HG03520 (cell line): ENCODE results near the gene SPDEF.

ENCODE experiments used
- ATAC-seq: cut with Tn5 transposase; IDR thresholded peaks from one replicate; pipeline ENCODE4 v1.9.1; 2021; ENCODE audit warnings: mild to moderate bottlenecking, moderate library complexity; ENCODE audit not compliant: unreplicated experiment

SPDEF gene

GRCh38 chr6:34517461-34517881 is 38.7 kb downstream of the SPDEF start:
- ATAC-seq, result no peak

GRCh38 chr6:34516391-34517324 is 39.5 kb downstream of the SPDEF start:
- no peak for ATAC-seq

GRCh38 chr6:34515473-34516387 is 40.4 kb downstream of the SPDEF start:
- ATAC-seq, result no peak

GRCh38 chr6:34514593-34515472 is 41.3 kb downstream of the SPDEF start:
- no peak for ATAC-seq

GRCh38 chr6:34514112-34514511 is 42.0 kb downstream of the SPDEF start:
- no peak for ATAC-seq

GRCh38 chr6:34513646-34514045 is 42.5 kb downstream of the SPDEF start:
- ATAC-seq, result no peak

GRCh38 chr6:34512738-34513115 is 43.4 kb downstream of the SPDEF start:
- ATAC-seq, result no peak

- no peak for ATAC-seq
These were observed 44.0 kb downstream of the SPDEF start for GRCh38 chr6:34511915-34512737.

- ATAC-seq, result no peak
These were observed 44.8 kb downstream of the SPDEF start for GRCh38 chr6:34511214-34511914.

- no peak for ATAC-seq
These were observed 45.8 kb downstream of the SPDEF start for GRCh38 chr6:34510299-34510698.

- no peak for ATAC-seq
These were observed 46.3 kb downstream of the SPDEF start for GRCh38 chr6:34509782-34510181.

- no peak for ATAC-seq
These were observed 47.7 kb downstream of the SPDEF start for GRCh38 chr6:34508425-34508824.

GRCh38 chr6:34506718-34507117 is 49.4 kb downstream of the SPDEF start:
- ATAC-seq, result no peak

- no peak for ATAC-seq
These were observed 58.7 kb downstream of the SPDEF start for GRCh38 chr6:34497411-34497810.

GRCh38 chr6:34496103-34496685 is 59.9 kb downstream of the SPDEF start:
- no peak for ATAC-seq

- ATAC-seq, result no peak
These were observed 61.2 kb downstream of the SPDEF start for GRCh38 chr6:34494973-34495372.

GRCh38 chr6:34493344-34493743 is 62.8 kb downstream of the SPDEF start:
- no peak for ATAC-seq

- ATAC-seq, result no peak
These were observed 65.1 kb downstream of the SPDEF start for GRCh38 chr6:34491091-34491430.
